Upper lobe of right lung (tissue), 1 donor: ENCODE results near the gene SMCP. TPM values are rescaled to one million over a fixed set of nuclear protein-coding genes. Genes with fewer than 3 reads are reported as not detected.

Experiments
- ATAC-seq: fragments of 200-7000 bp; cut with Tn5 transposase; one replicate; pipeline ENCODE4 v1.9.1; 2020; ENCODE audit warnings: mild to moderate bottlenecking, moderate library complexity
- DNase-seq: peaks from one replicate; pipeline ENCODE4 v3.0.0-alpha.2; 2020
- H3K27ac ChIP-seq: fragments of 200-600 bp; one replicate; pipeline ENCODE4 v1.8.0; 2022
- H3K27me3 ChIP-seq: fragments of 200-600 bp; one replicate; pipeline ENCODE4 v1.8.0; 2022; ENCODE audit warnings: mild to moderate bottlenecking
- H3K36me3 ChIP-seq: fragments of 200-600 bp; one replicate; pipeline ENCODE4 v1.8.0; 2022
- H3K4me1 ChIP-seq: fragments of 200-600 bp; one replicate; pipeline ENCODE4 v1.8.0; 2022
- H3K4me3 ChIP-seq: fragments of 200-600 bp; one replicate; pipeline ENCODE4 v1.8.0; 2022; ENCODE audit warnings: mild to moderate bottlenecking
- H3K9me3 ChIP-seq: fragments of 200-600 bp; one replicate; pipeline ENCODE4 v1.8.0; 2022
- CTCF ChIP-seq: fragments of 200-600 bp; IDR thresholded peaks from one replicate; pipeline ENCODE4 v1.8.0; 2022; ENCODE audit warnings: antibody characterized with exemption
- intact Hi-C: fragments of 100-400 bp; cut with DNase I; formaldehyde crosslinking; loops from one replicate; pipeline ENCODE4 v1.11.0; 2022
- total RNA-seq: library from RNA; stranded (reverse); fragmentation: NEBNext Ultra II Directional; extraction: Animal tissue kit (Norgen Biotek cat#: 25700); gene quantifications from one replicate; pipeline ENCODE4 v1.2.1, GENCODE V29; 2021
- donor health status: DM: no; HTN: yes; CAD: no; lungs with severe emphysema.

SMCP gene
- total RNA-seq, 1 donor from 2014 or later, result not detected

GRCh38 chr1:152902636-152903035 lies 24.5 kb downstream of the SMCP start:
- Histone ChIP-seq H3K27me3 (peaks cover 4% of the 10 kb centered on the region), H3K4me1 (no peaks in the 10 kb centered on the region), H3K9me3 (no peaks in the 10 kb centered on the region), H3K36me3 (no peaks in the 10 kb centered on the region), H3K27ac (no peak overlapping the region), H3K4me3 (no peak overlapping the region)
- ATAC-seq (no peak), DNase-seq (no peak)
- intact Hi-C loops, result no loop called here
- no peak for TF ChIP-seq CTCF

- no peak overlapping the region for H3K4me3 ChIP-seq
- intact Hi-C loops, result no loop called here
These were observed 26.7 kb downstream of the SMCP start for GRCh38 chr1:152904688-152905440.

GRCh38 chr1:152906023-152906565 lies 28.0 kb downstream of the SMCP start:
- ATAC-seq, result no peak
- no peak for TF ChIP-seq CTCF
- DNase-seq, result no peak
- intact Hi-C loops, result no loop called here
- no peak overlapping the region for H3K27ac ChIP-seq
- H3K4me3 ChIP-seq, result no peak overlapping the region
- peaks cover 10% of the 10 kb centered on the region for H3K27me3 ChIP-seq
- H3K36me3 ChIP-seq, result no peaks in the 10 kb centered on the region
- H3K9me3 ChIP-seq, result no peaks in the 10 kb centered on the region
- H3K4me1 ChIP-seq, result no peaks in the 10 kb centered on the region

More at GRCh38 chr1:152904688-152905440, 26.7 kb downstream of the SMCP start:
- no peak overlapping the region for H3K27ac ChIP-seq
- no peaks in the 10 kb centered on the region for H3K4me1 ChIP-seq
- H3K9me3 ChIP-seq, result no peaks in the 10 kb centered on the region
- no peak for ATAC-seq
- TF ChIP-seq CTCF, result no peak
- DNase-seq, result no peak
- H3K36me3 ChIP-seq, result no peaks in the 10 kb centered on the region
- peaks cover 10% of the 10 kb centered on the region for H3K27me3 ChIP-seq

- Histone ChIP-seq H3K4me3 (no peak within 1 kb of the TSS), H3K4me1 (no peaks in the 10 kb centered on the region), H3K36me3 (no peaks in the 10 kb centered on the region), H3K27ac (no peak within 1 kb of the TSS), H3K9me3 (no peaks in the 10 kb centered on the region), H3K27me3 (peaks cover 10% of the 10 kb centered on the region)
- peak; percentile 42 for ATAC-seq
- intact Hi-C loops, result no loop called here
- no peak for DNase-seq
- no peak for TF ChIP-seq CTCF
These were observed 29.8 kb downstream of the SMCP start, which contains the start of gene IVL for GRCh38 chr1:152907686-152908601. IVL (plus strand) TSS chr1:152908546; CDS start chr1:152909798, 1,252 bp downstream.

- ATAC-seq, result no peak
- H3K27me3 ChIP-seq, result peaks cover 10% of the 10 kb centered on the region
- no peaks in the 10 kb centered on the region for H3K36me3 ChIP-seq
- no peak for DNase-seq
- no peaks in the 10 kb centered on the region for H3K4me1 ChIP-seq
- no peaks in the 10 kb centered on the region for H3K9me3 ChIP-seq
- intact Hi-C loops, result no loop called here
- no peak overlapping the region for H3K4me3 ChIP-seq
- no peak for TF ChIP-seq CTCF
- H3K27ac ChIP-seq, result no peak overlapping the region
These were observed 31.1 kb downstream of the SMCP start for GRCh38 chr1:152909206-152909605.
